CD4-positive, alpha-beta T cell (primary cell): Measurements from ENCODE around the gene PLIN1. TPM values are rescaled to one million over a fixed set of nuclear protein-coding genes. Genes with fewer than 3 reads are reported as not detected.

Experiments used
- ATAC-seq: fragments of 200-7000 bp; cut with Tn5 transposase; one replicate; pipeline ENCODE4 v1.10.0; 2022; ENCODE audit warnings: mild to moderate bottlenecking; ENCODE audit not compliant: poor library complexity
- CTCF ChIA-PET: fragments of 350-600 bp; sonication (Branson Sonifier 250); formaldehyde crosslinking; loops from one replicate; lab custom pipeline; 2021; ENCODE audit warnings: antibody characterized with exemption, inconsistent platforms; lab: Charles Lee
- POLR2A ChIA-PET: fragments of 350-600 bp; sonication (Branson Sonifier 250); formaldehyde crosslinking; loops from one replicate; lab custom pipeline; 2021; ENCODE audit warnings: antibody characterized with exemption, inconsistent platforms; lab: Charles Lee
- DNase-seq, 14 experiments: peaks; one replicate each; pipeline ENCODE4 v3.0.0-alpha.2; 2013 to 2020; ENCODE audit warnings: mixed read lengths in 2 of 14
- H3K27ac ChIP-seq, 2 donors: one replicate each; pipeline versions ENCODE4 v1.5.1 to v1.7.0; 2013; ENCODE audit warnings: low read length in 2 of 2, low read depth in 1 of 2, mild to moderate bottlenecking in 1 of 2
- H3K27me3 ChIP-seq, 2 experiments: 1 replicate in 1 of 2; 2 replicates in 1 of 2; pipeline versions ENCODE4 v1.6.1 to v1.7.0; 2013; ENCODE audit warnings: low read length in 2 of 2, control low read depth in 1 of 2, mild to moderate bottlenecking in 1 of 2, moderate library complexity in 1 of 2; ENCODE audit not compliant: insufficient read depth in 2 of 2, control insufficient read depth in 1 of 2
- H3K36me3 ChIP-seq: one replicate; pipeline ENCODE4 v1.6.1; 2013; ENCODE audit warnings: low read length, control low read depth; ENCODE audit not compliant: insufficient read depth
- H3K4me1 ChIP-seq: one replicate; pipeline ENCODE4 v1.6.1; 2013; ENCODE audit warnings: low read length, control low read depth; ENCODE audit not compliant: insufficient read depth
- H3K4me3 ChIP-seq: one replicate; pipeline ENCODE4 v1.5.1; 2013; ENCODE audit warnings: mild to moderate bottlenecking, low read length, moderate library complexity
- H3K9me3 ChIP-seq, 2 experiments: 1 replicate in 1 of 2; 2 replicates in 1 of 2; pipeline versions ENCODE4 v1.6.1 to v1.7.0; 2013; ENCODE audit warnings: low read length in 2 of 2, mild to moderate bottlenecking in 2 of 2, control low read depth in 1 of 2, moderate library complexity in 1 of 2; ENCODE audit not compliant: control insufficient read depth in 1 of 2, insufficient read depth in 1 of 2
- H3K27ac Mint-ChIP-seq: one replicate; pipeline ENCODE4 v1.8.0; 2020; ENCODE audit warnings: mixed read lengths
- H3K27me3 Mint-ChIP-seq: one replicate; pipeline ENCODE4 v1.8.0; 2021; ENCODE audit warnings: mixed read lengths
- H3K36me3 Mint-ChIP-seq: one replicate; pipeline ENCODE4 v1.8.0; 2021; ENCODE audit warnings: low read depth, mixed read lengths
- H3K4me1 Mint-ChIP-seq: one replicate; pipeline ENCODE4 v1.8.0; 2021; ENCODE audit warnings: low read depth, mixed read lengths
- H3K4me3 Mint-ChIP-seq: one replicate; pipeline ENCODE4 v1.8.0; 2020; ENCODE audit warnings: mild to moderate bottlenecking, mixed read lengths
- H3K9me3 Mint-ChIP-seq: one replicate; pipeline ENCODE4 v1.8.0; 2020; ENCODE audit warnings: mixed read lengths
- CTCF ChIP-seq: fragments of 200-600 bp; IDR thresholded peaks from one replicate; pipeline ENCODE4 v1.8.0; 2022; ENCODE audit warnings: antibody characterized with exemption, mild to moderate bottlenecking
- intact Hi-C, 2 experiments: fragments of 100-400 bp; cut with DNase I in 1 of 2; cut with micrococcal nuclease in 1 of 2; formaldehyde crosslinking; loops; one replicate each; pipeline versions ENCODE4 v1.15.1 to v1.9.0; 2023 to 2025; cut with DNase I, micrococcal nuclease
- total RNA-seq, 174 experiments: library from RNA in 2 of 174; stranded (reverse) in 2 of 174; gene quantifications; one replicate each; pipeline ENCODE4 v1.2.3 and lab custom pipeline; 2021 to 2026

Gene PLIN1
- total RNA-seq, 2 experiments from 2014 or later = 0.08 to 0.22 TPM

- no peak overlapping the region for H3K4me3 ChIP-seq
- no peaks in the 10 kb centered on the region for H3K36me3 ChIP-seq
- TF ChIP-seq CTCF = no peak
- peaks cover 13% of the 10 kb centered on the region for H3K27me3 Mint-ChIP-seq
- DNase-seq (no peak), ATAC-seq (no peak)
- no peak overlapping the region for H3K27ac ChIP-seq
- intact Hi-C loops = no loop called here
- H3K4me1 Mint-ChIP-seq = no peaks in the 10 kb centered on the region
- ChIA-PET POLR2A (no interaction called here), CTCF (no interaction called here)
- H3K9me3 ChIP-seq = peaks cover 0 to 8% of the 10 kb centered on the region in 2 experiments
- no peak overlapping the region for H3K27ac Mint-ChIP-seq
- peaks cover 2 to 7% of the 10 kb centered on the region in 2 experiments for H3K27me3 ChIP-seq
- H3K4me3 Mint-ChIP-seq = no peak overlapping the region
- H3K36me3 Mint-ChIP-seq = no peaks in the 10 kb centered on the region
- no peaks in the 10 kb centered on the region for H3K9me3 Mint-ChIP-seq
- H3K4me1 ChIP-seq = no peaks in the 10 kb centered on the region
Observed at GRCh38 chr15:89671687-89672086, 7.5 kb downstream of the PLIN1 start.

- no peaks in the 10 kb centered on the region for H3K4me1 ChIP-seq
- no peaks in the 10 kb centered on the region for H3K36me3 Mint-ChIP-seq
- H3K27ac Mint-ChIP-seq = no peak overlapping the region
- CTCF ChIA-PET = no interaction called here
- ATAC-seq (no peak), DNase-seq (no peak)
- intact Hi-C loops = no loop called here
- H3K36me3 ChIP-seq = no peaks in the 10 kb centered on the region
- H3K4me1 Mint-ChIP-seq = no peaks in the 10 kb centered on the region
- TF ChIP-seq CTCF = no peak
- no peaks in the 10 kb centered on the region for H3K9me3 Mint-ChIP-seq
- peaks cover 0 to 8% of the 10 kb centered on the region in 2 experiments for H3K9me3 ChIP-seq
- H3K27me3 ChIP-seq = peaks cover 8 to 13% of the 10 kb centered on the region in 2 experiments
- no peak overlapping the region for H3K27ac ChIP-seq
- POLR2A ChIA-PET = no interaction called here
- H3K4me3 Mint-ChIP-seq = no peak overlapping the region
- no peak overlapping the region for H3K4me3 ChIP-seq
- peaks cover 13% of the 10 kb centered on the region for H3K27me3 Mint-ChIP-seq
Observed at GRCh38 chr15:89670971-89671560, 8.1 kb downstream of the PLIN1 start.

- Histone ChIP-seq H3K27me3 (peaks cover 13 to 16% of the 10 kb centered on the region in 2 experiments), H3K4me3 (no peak overlapping the region), H3K4me1 (peaks cover 3% of the 10 kb centered on the region), H3K9me3 (peaks cover 0 to 11% of the 10 kb centered on the region in 2 experiments), H3K36me3 (no peaks in the 10 kb centered on the region), H3K27ac (no peak overlapping the region)
- ChIA-PET POLR2A (no interaction called here), CTCF (no interaction called here)
- Mint-ChIP-seq H3K9me3 (no peaks in the 10 kb centered on the region), H3K27ac (no peak overlapping the region), H3K4me3 (no peak overlapping the region), H3K27me3 (peaks cover 15% of the 10 kb centered on the region), H3K36me3 (no peaks in the 10 kb centered on the region), H3K4me1 (peaks cover under 1% of the 10 kb centered on the region)
- DNase-seq (no peak), ATAC-seq (no peak)
- TF ChIP-seq CTCF = no peak
- intact Hi-C loops = no loop called here
Observed at GRCh38 chr15:89669941-89670340, 9.2 kb downstream of the PLIN1 start.
